Activated T-cell treated with anti-CD3 and anti-CD28 coated beads, Interleukin-2, amount 50 U/mL, for 72 hours (primary cell): Measurements from ENCODE around the gene GRIN1. TPM values are rescaled to one million over a fixed set of nuclear protein-coding genes. Genes with fewer than 3 reads are reported as not detected.
A peak's percentile ranks its signal among the peaks of the same experiment; 100 is the strongest.
"Not testable (repeated sequence)": the region's sequence is repeated elsewhere in the genome, so short reads cannot be mapped to it uniquely, and the experiment has no call there.

Source experiments
- ATAC-seq, 2 donors: fragments of 150-1000 bp; cut with Tn5 transposase; replicated peaks in 1 of 2; 2 replicates each; pipeline ENCODE4 v1.10.0; 2021; ENCODE audit warnings: moderate library complexity in 2 of 2, mild to moderate bottlenecking in 1 of 2
- DNase-seq, 2 donors: peaks; one replicate each; pipeline ENCODE4 v3.0.0; 2021 to 2022; ENCODE audit warnings: mixed read lengths in 1 of 2
- H3K27ac Mint-ChIP-seq: one replicate; pipeline ENCODE4 v1.8.0; 2022; ENCODE audit warnings: mild to moderate bottlenecking, moderate library complexity, mixed read lengths
- H3K27me3 Mint-ChIP-seq: one replicate; pipeline ENCODE4 v1.8.0; 2022; ENCODE audit warnings: low read depth, mixed read lengths
- H3K36me3 Mint-ChIP-seq, 2 donors: one replicate each; pipeline ENCODE4 v1.8.0; 2022; ENCODE audit warnings: mixed read lengths in 2 of 2, mild to moderate bottlenecking in 1 of 2; ENCODE audit not compliant: insufficient read depth in 2 of 2
- H3K4me1 Mint-ChIP-seq: one replicate; pipeline ENCODE4 v1.8.0; 2022; ENCODE audit warnings: low read depth, mixed read lengths
- H3K4me3 Mint-ChIP-seq, 2 donors: one replicate each; pipeline ENCODE4 v1.8.0; 2022; ENCODE audit warnings: mild to moderate bottlenecking in 2 of 2, mixed read lengths in 2 of 2, moderate library complexity in 2 of 2
- H3K9me3 Mint-ChIP-seq, 2 donors: one replicate each; pipeline ENCODE4 v1.8.0; 2022; ENCODE audit warnings: mixed read lengths in 2 of 2
- total RNA-seq, 2 donors: library from RNA; stranded (reverse); gene quantifications; one replicate each; pipeline ENCODE4 v1.2.3, GENCODE V29; 2022

Gene GRIN1
- total RNA-seq, 2 donors from 2014 or later, result 0.38 to 1.2 TPM

DNA sequence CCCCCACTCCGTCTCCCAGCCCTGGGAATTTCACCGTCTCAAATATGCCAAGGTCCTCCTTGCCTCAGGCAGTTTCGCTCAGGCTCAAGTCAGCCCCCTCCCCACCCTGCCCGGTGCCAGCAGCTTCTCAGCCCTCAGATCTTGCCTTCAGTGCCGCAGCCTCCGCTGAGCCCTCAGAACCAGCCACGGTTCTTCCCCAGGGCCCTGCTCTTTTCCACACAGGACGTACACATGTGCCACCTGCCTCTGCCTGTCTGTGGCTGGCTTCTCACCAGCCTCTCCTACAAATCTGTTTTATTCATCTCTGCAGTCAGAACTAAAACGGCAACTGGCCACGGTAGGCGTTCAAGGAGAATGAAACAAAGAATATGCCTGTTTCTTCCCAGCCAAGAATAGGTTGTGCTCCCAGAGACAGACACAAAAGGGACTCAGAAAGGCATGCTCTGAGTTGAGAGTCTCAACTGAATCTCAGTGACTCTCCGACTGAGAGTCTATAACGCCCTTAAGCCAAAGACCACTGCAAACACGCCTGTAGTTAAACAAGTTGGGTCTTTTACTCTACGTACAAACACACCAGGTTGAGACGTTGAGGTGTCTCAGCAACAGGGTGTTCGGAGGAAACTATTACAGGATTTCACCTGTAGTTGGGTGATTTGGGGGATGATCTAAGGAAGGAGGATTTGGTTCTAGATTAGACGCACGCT lies 10.6 kb upstream of the GRIN1 start:
- Mint-ChIP-seq H3K36me3 (peaks cover 0 to 2% of the 10 kb centered on the region in 2 donors), H3K4me3 (peak overlapping the region; percentile 92 to 97), H3K9me3 (no peaks in the 10 kb centered on the region), H3K4me1 (peaks cover 34% of the 10 kb centered on the region), H3K27ac (peak overlapping the region; percentile 72), H3K27me3 (no peaks in the 10 kb centered on the region)
- DNase-seq, result peak; percentile 19 to 28
- ATAC-seq, result no peak

DNA sequence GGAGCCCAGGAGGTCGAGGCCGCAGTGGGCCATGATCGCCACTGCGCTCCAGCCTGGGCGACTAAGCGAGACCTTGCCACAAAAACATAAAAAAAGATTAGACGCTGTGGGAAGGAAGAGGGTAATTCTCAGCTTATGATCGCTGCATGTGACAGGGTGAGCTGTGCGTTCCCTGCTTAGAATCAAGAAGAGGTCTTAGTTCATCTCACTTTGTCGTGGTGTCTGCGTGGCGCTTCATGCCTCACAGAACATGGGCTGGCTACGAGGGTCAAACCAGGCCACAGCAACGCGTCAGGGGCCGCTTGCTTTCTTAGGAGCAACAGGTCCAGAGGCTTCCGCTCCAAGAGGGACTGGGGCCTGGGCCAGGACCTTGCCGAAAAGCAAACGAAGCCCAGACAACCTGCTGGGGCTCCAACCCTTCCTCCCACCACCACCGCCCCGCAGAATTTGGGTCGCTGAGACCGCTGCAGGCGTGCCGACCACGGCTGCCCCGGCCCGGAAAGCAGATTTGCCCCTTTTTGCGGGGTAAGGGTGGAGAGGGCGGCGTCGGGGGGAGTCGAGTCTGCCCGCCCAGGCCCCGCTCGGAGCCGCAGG lies 10.0 kb upstream of the GRIN1 start:
- Mint-ChIP-seq H3K36me3 (peaks cover 0 to 2% of the 10 kb centered on the region in 2 donors), H3K27me3 (no peaks in the 10 kb centered on the region), H3K27ac (peak overlapping the region; percentile 72), H3K4me3 (peak overlapping the region; percentile 92 to 97), H3K9me3 (no peaks in the 10 kb centered on the region), H3K4me1 (peaks cover 30% of the 10 kb centered on the region)
- peak; percentile 24 to 27 for DNase-seq
- peak in 1 of 2 donors; percentile 1 for ATAC-seq

DNA sequence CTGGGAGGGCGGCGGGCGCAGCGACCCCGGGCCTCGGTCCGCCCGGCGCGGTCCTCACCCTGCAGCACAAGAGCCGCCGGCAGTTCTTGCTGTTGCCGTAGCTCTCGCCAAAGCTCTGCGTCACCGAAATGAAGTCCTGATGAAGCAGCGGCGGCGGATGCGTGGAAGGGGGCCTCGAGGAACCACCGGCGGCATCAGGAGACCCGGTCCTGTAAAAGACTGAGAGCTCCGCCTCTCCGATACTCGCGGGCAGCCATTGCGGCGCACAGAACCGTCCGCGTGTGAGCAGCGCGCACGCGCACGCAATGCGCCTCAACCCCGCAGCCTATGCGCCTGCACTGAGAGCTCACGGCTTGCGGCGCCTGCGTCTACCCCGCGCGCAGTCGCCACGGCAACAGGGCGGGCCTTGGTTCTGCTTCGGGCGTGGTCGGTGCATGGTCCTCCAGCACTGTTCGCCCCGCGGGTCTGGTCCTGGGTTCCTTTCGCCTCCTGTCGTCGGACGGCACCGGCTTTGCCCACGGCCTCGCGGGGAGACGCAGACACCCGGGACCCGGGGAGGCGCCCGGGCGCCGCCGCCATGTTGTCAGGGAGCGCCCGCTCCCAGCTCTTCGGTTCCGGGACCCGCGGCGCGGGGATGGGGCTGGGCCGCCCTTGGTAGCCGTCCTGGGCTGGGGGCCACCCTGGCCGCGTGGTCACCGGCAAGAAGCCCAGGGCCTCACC lies 9.3 kb upstream of the GRIN1 start:
- no peak overlapping the region for H3K27ac Mint-ChIP-seq
- H3K27me3 Mint-ChIP-seq, result peaks cover 2% of the 10 kb centered on the region
- peaks cover 0 to 2% of the 10 kb centered on the region in 2 donors for H3K36me3 Mint-ChIP-seq
- H3K4me3 Mint-ChIP-seq, result peak overlapping the region; percentile 92 to 97
- ATAC-seq (peak; percentile 97 to 98), DNase-seq (peak; percentile 93 to 94)
- H3K9me3 Mint-ChIP-seq, result no peaks in the 10 kb centered on the region
- H3K4me1 Mint-ChIP-seq, result peaks cover 30% of the 10 kb centered on the region

DNA sequence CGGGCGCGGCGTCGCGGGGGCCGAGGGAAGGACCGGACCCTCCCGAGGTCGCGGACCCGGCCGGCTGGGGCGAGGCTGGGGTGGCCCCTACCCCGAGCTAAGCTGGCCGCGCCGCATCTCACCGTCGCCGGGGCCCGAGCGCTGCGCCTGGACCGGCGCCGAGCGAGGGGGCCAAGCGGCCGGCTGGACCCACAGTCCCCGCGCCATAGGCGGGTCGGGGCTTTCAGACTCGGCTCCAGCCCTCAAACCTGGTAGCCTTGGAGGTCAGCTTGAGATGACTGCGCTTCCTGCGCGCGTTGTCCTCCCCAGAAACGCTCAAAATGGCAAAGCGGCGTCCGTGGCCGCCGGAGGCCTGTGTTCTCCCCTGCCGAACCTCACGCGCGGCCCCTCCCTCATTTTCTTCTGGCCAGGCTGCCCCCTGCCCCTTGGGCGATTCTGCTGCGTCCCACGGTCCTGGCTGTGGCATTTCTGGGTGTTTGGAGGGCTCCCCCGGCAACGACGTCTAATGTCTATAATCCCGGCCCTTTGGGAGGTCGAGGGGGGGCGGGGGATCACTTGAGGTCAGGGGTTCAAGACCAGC lies 8.7 kb upstream of the GRIN1 start:
- Mint-ChIP-seq H3K9me3 (no peaks in the 10 kb centered on the region), H3K27me3 (peaks cover 7% of the 10 kb centered on the region), H3K4me1 (peaks cover 30% of the 10 kb centered on the region), H3K4me3 (peak overlapping the region; percentile 88 to 91), H3K36me3 (peaks cover 0 to 2% of the 10 kb centered on the region in 2 donors), H3K27ac (peak overlapping the region; percentile 33)
- DNase-seq (peak; percentile 18 to 23), ATAC-seq (peak; percentile 20 to 24)

DNA sequence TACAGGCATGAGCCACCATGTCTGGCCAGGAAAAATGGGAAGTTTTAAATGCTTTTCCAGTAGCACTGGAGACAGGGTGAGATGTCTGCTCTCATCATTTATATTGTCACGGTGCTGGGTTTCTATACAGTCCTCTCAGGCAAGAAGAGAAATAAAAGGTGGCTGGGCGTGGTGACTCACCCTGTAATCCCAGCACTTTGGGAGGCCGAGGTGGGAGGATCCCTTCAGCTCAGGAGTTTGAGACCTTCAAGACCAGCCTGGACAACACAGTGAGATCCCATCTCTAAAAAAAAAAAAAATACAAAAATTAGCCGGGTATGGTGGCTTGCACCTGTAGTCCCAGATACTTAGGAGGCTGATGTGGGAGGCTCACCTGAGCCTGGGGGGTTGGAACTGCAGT lies 4.8 kb upstream of the GRIN1 start:
- Mint-ChIP-seq H3K4me1 (peaks cover 17% of the 10 kb centered on the region), H3K9me3 (no peaks in the 10 kb centered on the region), H3K36me3 (no peaks in the 10 kb centered on the region), H3K27me3 (peaks cover 38% of the 10 kb centered on the region), H3K4me3 (no peak overlapping the region), H3K27ac (no peak overlapping the region)
- DNase-seq (no peak), ATAC-seq (no peak)

DNA sequence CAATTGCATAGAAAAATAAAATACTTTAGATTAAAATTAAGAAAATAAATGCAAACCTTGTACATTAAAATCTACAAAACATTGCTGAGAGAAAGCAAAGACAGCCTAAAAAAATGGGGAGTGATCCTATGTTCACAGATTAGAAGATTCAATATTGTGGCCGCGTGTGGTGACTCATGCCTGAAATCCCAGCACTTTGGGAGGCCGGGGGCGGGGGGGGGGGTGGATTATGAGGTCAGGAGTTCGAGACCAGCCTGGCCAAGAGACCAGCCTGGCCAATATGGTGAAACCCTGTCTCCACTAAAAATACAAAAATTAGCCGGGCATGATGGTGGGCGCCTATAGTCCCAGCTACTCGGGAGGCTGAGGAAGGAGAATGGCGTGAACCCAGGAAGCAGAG lies 3.8 kb upstream of the GRIN1 start:
- H3K27ac Mint-ChIP-seq, H3K4me3 Mint-ChIP-seq, DNase-seq, ATAC-seq, H3K36me3 Mint-ChIP-seq, H3K9me3 Mint-ChIP-seq: not testable (repeated sequence)
- H3K4me1 Mint-ChIP-seq, result peaks cover 17% of the 10 kb centered on the region
- H3K27me3 Mint-ChIP-seq, result peaks cover 47% of the 10 kb centered on the region

DNA sequence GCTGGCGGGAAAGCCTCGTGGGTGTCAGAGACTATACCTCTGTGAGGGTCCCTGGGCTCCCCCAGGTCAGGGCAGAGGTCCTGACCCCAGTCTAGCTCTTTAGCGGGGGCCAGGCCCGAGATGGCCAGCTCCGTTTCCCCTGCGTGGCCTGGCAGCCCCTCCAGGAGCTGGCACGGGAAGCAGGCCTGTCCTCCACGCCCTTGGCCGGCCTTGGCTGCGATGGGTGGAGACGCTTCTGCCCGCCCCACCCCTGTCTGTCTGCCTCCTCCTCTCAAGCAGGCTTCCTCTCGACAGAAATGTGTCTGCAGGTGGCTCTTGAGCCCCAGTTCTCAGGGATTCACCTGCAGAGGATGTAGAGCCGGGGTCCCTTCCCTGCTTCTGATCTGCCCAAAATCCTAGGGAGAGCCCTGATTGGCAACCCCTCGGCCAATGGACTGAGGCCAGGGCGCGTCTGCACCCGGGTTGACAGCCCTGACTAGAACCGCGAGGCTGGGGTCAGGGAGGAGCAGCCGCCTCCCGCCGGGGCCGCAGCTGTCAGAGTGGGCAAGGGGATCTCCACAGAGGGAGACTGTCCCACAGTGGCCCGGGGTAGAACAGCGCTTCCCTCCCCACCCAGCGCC lies 2.6 kb upstream of the GRIN1 start:
- ATAC-seq (no peak), DNase-seq (no peak)
- Mint-ChIP-seq H3K36me3 (no peaks in the 10 kb centered on the region), H3K9me3 (no peaks in the 10 kb centered on the region), H3K4me3 (no peak overlapping the region), H3K27ac (no peak overlapping the region), H3K27me3 (peaks cover 54% of the 10 kb centered on the region), H3K4me1 (peaks cover 11% of the 10 kb centered on the region)

DNA sequence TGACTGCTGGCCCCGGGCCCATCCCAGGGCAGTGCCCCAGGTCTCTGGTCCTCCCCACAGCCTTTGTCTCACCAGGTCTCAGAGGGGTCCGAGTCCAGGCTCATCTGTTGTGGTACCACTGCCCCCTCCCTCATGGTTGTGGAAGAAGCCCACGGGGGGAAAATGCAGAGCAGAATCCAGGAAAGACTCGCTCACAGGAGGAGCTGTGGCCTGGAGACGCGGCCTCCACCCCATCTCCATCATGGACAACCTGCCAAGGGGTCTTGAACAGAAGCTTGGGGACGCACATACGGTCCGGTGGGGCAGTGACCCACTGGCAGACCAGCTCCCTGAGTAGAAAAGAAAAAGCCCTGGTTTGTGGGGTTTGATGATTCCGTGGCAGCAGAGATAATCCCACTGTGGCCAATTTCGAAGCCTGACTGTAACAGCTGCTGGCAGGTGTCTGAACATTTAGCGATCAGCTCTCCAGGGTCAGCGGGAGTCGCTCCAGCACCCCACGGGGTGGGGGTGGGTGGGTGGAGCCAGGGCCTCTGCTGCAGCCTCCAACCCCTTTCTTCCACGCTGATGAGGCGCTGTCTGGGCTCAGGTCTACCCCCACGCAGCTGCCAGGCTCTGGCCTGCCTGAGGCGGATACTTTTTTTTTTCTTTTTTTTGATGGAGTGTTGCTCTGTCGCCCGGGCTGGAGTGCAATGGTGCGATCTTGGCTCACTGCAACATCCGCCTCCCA lies 1.9 kb upstream of the GRIN1 start:
- no peak for ATAC-seq
- Mint-ChIP-seq H3K27ac (no peak overlapping the region), H3K36me3 (no peaks in the 10 kb centered on the region), H3K4me1 (peaks cover 11% of the 10 kb centered on the region), H3K27me3 (peaks cover 60% of the 10 kb centered on the region), H3K4me3 (no peak overlapping the region), H3K9me3 (no peaks in the 10 kb centered on the region)
- DNase-seq, result no peak

DNA sequence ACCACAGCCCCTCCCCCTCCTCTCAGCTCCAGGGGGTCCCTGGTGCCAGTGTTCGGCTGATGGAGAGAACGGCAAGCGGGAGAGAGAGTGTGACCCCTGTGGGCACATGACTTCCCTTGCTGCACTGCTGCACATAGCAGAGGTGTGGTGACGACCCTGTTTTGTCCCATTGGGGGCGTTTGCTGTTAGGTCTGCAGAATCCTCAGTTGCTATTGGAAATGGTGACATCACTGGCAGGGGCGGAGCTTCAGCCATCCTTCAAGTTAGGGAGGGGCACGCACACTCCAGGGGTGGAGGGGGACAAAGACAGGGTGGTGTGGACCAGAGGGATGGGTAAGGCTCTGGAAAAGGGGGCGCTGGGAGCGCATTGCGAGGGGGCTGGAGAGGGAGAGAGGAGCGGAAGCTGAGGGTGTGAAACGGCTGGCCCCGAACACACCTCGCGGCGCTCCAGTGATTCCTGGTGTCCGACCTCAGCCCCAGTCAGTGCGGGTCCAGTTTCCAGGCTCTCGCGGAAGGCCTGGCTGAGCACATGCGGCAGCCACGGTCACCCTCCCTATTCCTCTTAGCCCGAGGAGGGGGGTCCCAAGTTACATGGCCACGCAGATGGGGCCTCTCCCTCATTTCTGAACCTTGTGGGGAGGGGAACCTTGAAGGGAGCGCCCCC lies 764 bp upstream of the GRIN1 start:
- DNase-seq, result no peak
- Mint-ChIP-seq H3K27me3 (peaks cover 67% of the 10 kb centered on the region), H3K27ac (no peak overlapping the region), H3K36me3 (no peaks in the 10 kb centered on the region), H3K4me3 (no peak overlapping the region), H3K9me3 (no peaks in the 10 kb centered on the region), H3K4me1 (peaks cover 11% of the 10 kb centered on the region)
- no peak for ATAC-seq

DNA sequence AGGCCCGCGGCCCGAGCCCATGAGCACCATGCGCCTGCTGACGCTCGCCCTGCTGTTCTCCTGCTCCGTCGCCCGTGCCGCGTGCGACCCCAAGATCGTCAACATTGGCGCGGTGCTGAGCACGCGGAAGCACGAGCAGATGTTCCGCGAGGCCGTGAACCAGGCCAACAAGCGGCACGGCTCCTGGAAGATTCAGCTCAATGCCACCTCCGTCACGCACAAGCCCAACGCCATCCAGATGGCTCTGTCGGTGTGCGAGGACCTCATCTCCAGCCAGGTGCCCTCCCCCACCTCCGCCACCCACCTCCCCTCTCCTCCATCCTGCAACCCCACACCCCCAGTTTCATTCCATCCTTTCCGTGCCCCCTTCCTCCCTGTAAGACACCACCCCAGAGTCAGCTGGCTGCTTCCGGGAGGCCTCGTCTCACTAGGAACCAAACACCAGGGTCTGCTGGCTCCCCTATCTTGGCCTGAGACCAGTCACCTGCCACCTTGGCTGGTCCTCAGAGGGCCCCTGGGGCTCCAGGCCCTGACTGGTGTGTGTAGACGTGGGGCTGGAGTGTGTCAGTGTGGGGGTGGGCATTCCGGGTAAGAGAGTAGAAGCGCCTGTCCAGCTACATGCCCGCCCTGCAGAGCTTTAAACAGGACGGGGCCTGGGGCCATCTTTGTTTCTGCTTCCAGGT lies 655 bp downstream of the GRIN1 start:
- no peak for DNase-seq
- Mint-ChIP-seq H3K9me3 (no peaks in the 10 kb centered on the region), H3K27me3 (peaks cover 65% of the 10 kb centered on the region), H3K36me3 (no peaks in the 10 kb centered on the region), H3K27ac (no peak overlapping the region), H3K4me3 (no peak overlapping the region), H3K4me1 (peaks cover 11% of the 10 kb centered on the region)
- ATAC-seq, result no peak

DNA sequence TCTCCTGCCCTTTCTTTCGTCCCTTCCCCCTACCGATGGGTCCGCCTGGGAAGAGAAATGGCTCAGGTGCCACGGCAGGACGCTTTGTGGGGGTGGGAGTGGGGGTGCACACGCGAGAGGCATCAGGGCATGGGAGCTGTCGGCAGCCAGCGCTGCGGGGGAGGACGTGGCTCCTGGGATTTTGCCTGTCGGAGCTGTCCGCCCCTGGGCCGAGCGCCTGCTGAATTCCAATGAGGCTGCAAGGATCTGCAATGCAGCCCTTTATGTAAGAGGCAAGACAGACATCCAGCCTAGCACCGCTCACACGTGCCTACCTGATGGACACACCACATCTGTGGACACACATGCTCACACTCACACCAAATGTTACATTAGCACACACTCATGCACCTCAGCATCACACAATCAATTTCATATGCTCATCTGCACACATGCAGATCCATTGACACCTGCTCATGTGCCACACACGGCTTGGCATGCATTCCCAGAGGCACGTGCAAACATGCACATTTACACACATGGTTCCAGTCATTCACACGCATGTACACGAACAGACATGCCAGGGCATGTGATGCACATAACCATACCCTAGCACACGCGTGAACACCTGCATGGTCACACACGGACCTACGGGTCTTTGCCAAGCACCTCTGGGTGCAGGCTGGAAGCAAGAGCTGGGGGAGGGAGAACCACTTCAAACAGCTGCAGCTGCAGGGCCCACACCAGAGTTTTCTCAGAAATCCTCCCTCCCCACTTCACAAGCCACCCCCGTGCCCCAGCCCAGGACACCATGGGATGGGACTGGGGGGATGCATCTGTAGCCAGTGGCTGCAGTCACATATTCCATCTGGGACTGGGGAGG lies 1.4 kb downstream of the GRIN1 start:
- Mint-ChIP-seq H3K36me3 (no peaks in the 10 kb centered on the region), H3K4me3 (no peak overlapping the region), H3K27me3 (peaks cover 60% of the 10 kb centered on the region), H3K4me1 (peaks cover 11% of the 10 kb centered on the region), H3K9me3 (no peaks in the 10 kb centered on the region), H3K27ac (no peak overlapping the region)
- ATAC-seq (no peak), DNase-seq (no peak)
